H1 (cell line): Measurements from ENCODE around the gene PBX1. TPM values are rescaled to one million over a fixed set of nuclear protein-coding genes. Genes with fewer than 3 reads are reported as not detected.

Experiments used
- BCL11A ChIP-seq, 2 experiments: IDR thresholded peaks; one replicate each; pipeline ENCODE4 v1.6.1; 2011; ENCODE audit warnings: low read depth in 2 of 2, low read length in 2 of 2, mild to moderate bottlenecking in 2 of 2
- polyA plus RNA-seq, 7 experiments: library from polyadenylated mRNA; depleted of rRNA in 3 of 7; stranded (reverse) in 5 of 7; unstranded in 2 of 7; fragments of >200 nt in 5 of 7; fragments of 200-250 nt in 2 of 7; gene quantifications; 1 replicate in 5 of 7; 2 replicates in 1 of 7; 4 replicates in 1 of 7; pipeline versions ENCODE4 v1.2.1 to v1.2.3, GENCODE V29; 2011 to 2013; ENCODE audit warnings: missing spikeins in 2 of 7, mixed read lengths in 2 of 7
- total RNA-seq: library from RNA; stranded (reverse); fragmentation: NEBNext Ultra II Directional; extraction: Animal tissue kit (Norgen Biotek cat#: 25700); gene quantifications from 2 replicates; pipeline ENCODE4 v1.2.1, GENCODE V29; 2021

Gene PBX1
- total and polyA plus RNA-seq, 2 of the 8 experiments (the other 6 are each of a cell fraction or from before 2014, with no cell fraction given): 87.4 to 124 TPM

DNA sequence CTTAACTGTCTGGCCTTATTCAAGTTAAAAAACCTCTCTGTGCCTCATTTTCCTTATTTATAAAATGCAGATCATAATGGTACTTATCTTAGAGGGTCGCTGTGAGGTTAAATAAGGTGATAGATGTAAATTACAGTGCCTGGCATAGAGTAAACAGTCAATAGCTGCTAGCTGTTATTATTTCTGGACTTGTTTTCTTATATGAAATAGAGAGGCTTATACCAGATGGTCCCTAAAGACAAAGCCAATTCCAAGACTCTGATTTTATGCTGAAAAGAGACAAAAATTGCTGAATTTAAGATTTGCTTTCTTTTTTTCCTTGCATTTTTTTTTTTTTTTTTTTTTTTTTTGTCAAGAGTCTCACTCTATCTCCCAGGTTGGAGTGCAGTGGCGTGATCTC, 10.3 kb downstream of the PBX1 start (continued):
- TF ChIP-seq BCL11A (IDR thresholded peaks at IDR 0.05; ENCODE audit: low read depth in 2 of 2, low read length in 2 of 2): no peak
- TF ChIP-seq, all 59 proteins: peak for 0
